NCI-H748 treated with DMSO at 0.1 percent for 48 hours (cell line): ENCODE measurements around the gene PHF14.
A peak's percentile ranks its signal among the peaks of the same experiment; 100 is the strongest.

Source experiments
- DNase-seq: peaks from one replicate; lab custom pipeline; 2025; lab: John Stamatoyannopoulos, UW

Gene PHF14

GRCh38 chr7:11208883-11209465 is 235.3 kb downstream of the PHF14 start:
- no peak for DNase-seq

GRCh38 chr7:11210374-11210773 is 236.7 kb downstream of the PHF14 start:
- DNase-seq: no peak

- peak; percentile 80 for DNase-seq
Observed at GRCh38 chr7:11212080-11212711, 238.5 kb downstream of the PHF14 start.

- no peak for DNase-seq
Observed at GRCh38 chr7:11212816-11213215, 239.1 kb downstream of the PHF14 start.

GRCh38 chr7:11213266-11213665 is 239.6 kb downstream of the PHF14 start:
- DNase-seq: no peak

- DNase-seq: no peak
Observed at GRCh38 chr7:11216276-11216675, 242.6 kb downstream of the PHF14 start.

GRCh38 chr7:11217848-11218565 is 244.3 kb downstream of the PHF14 start:
- DNase-seq: no peak
